GM13977 (cell line): ENCODE results near the gene AP1G2.
"Not testable (repeated sequence)": the region's sequence is repeated elsewhere in the genome, so short reads cannot be mapped to it uniquely, and the experiment has no call there.

Experiments
- DNase-seq: peaks from one replicate; pipeline ENCODE4 v3.0.0; 2012; ENCODE audit warnings: low spot score
- CTCF ChIP-seq: IDR thresholded peaks from 2 replicates; pipeline ENCODE4 v1.5.1; 2012; ENCODE audit warnings: mild to moderate bottlenecking, control low read depth; ENCODE audit not compliant: insufficient read depth; ENCODE audit errors: extremely low read depth, missing control alignments
- in situ Hi-C: fragments of 300-500 bp; cut with MboI; formaldehyde crosslinking; loops from one replicate; pipeline ENCODE4 v1.12.0; 2022; ENCODE audit warnings: low sequenced_read_pairs, low pct_unique_long_range_greater_than_20kb, mixed read lengths, inconsistent platforms; ENCODE audit not compliant: unreplicated experiment

The AP1G2 gene

GRCh38 chr14:23612354-23612732 is 44.8 kb upstream of the AP1G2 start:
- in situ Hi-C loops = no loop called here
- no peak for DNase-seq
- TF ChIP-seq CTCF = no peak

- no peak for TF ChIP-seq CTCF
- DNase-seq = no peak
- in situ Hi-C loops = no loop called here
These were observed 43.3 kb upstream of the AP1G2 start for GRCh38 chr14:23610815-23611289.

GRCh38 chr14:23610090-23610814 is 42.7 kb upstream of the AP1G2 start:
- no peak for TF ChIP-seq CTCF
- in situ Hi-C loops = no loop called here

GRCh38 chr14:23609411-23610089 is 42.0 kb upstream of the AP1G2 start:
- DNase-seq, in situ Hi-C loops: not testable (repeated sequence)

More at GRCh38 chr14:23610090-23610814, 42.7 kb upstream of the AP1G2 start:
- no peak for DNase-seq

- in situ Hi-C loops = no loop called here
- no peak for TF ChIP-seq CTCF
- DNase-seq = no peak
These were observed 41.4 kb upstream of the AP1G2 start for GRCh38 chr14:23609001-23609400.

GRCh38 chr14:23608454-23608853 is 40.9 kb upstream of the AP1G2 start:
- in situ Hi-C loops = no loop called here
- no peak for TF ChIP-seq CTCF
- DNase-seq = no peak

GRCh38 chr14:23605931-23606585 is 38.5 kb upstream of the AP1G2 start:
- in situ Hi-C loops = no loop called here
- peak; percentile 77 for DNase-seq
- TF ChIP-seq CTCF = no peak
